GM18511 (cell line): ENCODE data around the gene IGF2BP1.
"Not testable (repeated sequence)": the region's sequence is repeated elsewhere in the genome, so short reads cannot be mapped to it uniquely, and the experiment has no call there.

Source experiments
- ATAC-seq: cut with Tn5 transposase; IDR thresholded peaks from one replicate; pipeline ENCODE4 v1.9.1; 2021; ENCODE audit warnings: mild to moderate bottlenecking, moderate library complexity; ENCODE audit not compliant: unreplicated experiment

Gene IGF2BP1

DNA sequence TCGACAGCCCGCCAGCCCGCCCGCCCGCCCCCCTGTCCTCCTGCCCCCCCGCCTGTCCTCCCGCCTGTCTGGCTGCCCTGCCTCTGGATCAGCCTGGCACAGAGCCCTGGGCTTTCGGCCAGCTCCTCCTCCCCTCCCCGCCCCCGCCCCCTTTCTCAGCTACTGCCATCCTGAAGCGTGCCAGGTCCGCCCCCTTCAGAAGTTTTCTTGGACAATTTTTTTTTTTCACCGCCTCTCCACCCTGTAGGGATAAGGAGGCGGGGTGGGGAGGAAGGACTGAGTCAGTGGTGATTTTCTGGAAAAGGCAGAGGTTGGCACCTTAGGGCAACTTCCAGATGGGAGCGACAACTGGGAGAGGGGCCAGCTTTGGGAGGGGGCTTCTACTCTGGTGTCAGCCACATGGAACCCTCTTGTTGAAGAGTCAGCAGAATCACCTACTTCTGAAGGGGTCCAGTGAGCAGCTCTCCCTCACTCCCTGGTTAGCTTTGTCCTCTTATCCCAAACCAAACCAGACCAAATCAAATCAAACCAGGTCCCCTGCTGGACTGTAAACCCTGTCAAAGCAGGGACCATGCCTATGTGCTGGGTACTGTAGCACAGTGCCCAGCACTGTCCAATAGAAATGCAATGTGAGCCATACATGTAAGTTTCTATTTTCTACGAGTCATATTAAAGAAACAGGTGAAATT is 19.7 kb downstream of the IGF2BP1 start:
- ATAC-seq, result no peak

DNA sequence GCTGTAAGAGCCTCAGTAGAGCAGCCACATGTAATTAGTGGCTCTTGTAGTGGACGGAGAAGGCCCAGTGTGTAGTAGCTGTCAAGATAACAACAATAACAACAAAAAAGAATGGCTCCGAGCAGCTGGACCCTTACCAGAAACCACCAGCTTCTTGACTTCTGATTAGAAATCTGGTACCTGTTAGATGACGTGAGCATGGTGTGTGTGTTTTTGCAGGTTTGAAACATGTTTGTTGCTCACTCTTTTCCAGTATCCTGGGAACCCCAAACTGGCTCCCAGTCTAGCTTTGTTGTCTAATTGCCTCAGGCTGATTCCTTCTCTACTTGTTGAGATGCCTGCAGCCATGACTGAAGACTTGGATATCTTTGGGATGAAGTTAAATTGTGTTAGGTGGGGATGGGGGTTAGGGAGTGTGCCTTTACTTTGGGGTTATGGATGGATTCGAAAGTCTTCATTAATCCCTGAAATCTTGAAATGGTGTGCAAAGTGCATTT is 21.0 kb downstream of the IGF2BP1 start:
- ATAC-seq, result no peak

DNA sequence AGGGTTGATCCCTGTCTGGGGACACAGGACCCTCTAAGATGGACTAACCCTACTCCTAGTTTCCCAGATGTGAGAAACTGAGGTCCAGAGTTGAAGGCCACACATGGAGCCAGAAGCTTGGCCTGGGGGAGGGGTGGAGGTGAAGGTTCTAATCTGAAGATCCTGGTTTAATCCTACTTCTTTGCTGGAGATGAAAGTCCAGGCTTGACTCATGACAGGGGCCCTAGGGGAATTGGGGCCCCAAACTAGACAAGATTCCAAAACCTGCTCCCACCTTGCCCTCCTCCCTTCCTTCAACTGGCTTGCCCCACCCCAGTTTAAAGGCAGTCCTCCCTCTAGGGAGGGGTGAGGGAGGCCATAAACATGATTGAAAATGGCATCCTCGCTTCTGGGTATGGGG is 21.6 kb downstream of the IGF2BP1 start:
- no peak for ATAC-seq

DNA sequence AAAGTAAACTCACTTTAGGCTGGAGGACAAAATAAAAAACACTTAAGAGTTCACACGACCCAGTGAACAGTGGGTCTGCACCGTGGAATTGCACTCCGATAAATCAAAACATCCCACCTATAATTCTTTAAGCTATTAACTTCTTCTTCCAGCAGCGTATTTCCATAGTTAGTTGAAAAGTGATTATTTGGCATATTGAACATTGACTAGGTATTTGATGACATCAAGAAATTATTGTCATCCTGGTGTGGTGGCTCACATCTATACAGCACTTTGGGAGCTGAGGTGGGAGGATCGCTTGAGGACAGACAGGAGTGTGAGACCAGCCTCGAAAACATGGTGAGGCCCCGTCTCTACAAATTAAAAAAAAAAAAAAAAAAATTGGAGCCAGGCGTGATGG is 23.4 kb downstream of the IGF2BP1 start:
- ATAC-seq, result no peak

DNA sequence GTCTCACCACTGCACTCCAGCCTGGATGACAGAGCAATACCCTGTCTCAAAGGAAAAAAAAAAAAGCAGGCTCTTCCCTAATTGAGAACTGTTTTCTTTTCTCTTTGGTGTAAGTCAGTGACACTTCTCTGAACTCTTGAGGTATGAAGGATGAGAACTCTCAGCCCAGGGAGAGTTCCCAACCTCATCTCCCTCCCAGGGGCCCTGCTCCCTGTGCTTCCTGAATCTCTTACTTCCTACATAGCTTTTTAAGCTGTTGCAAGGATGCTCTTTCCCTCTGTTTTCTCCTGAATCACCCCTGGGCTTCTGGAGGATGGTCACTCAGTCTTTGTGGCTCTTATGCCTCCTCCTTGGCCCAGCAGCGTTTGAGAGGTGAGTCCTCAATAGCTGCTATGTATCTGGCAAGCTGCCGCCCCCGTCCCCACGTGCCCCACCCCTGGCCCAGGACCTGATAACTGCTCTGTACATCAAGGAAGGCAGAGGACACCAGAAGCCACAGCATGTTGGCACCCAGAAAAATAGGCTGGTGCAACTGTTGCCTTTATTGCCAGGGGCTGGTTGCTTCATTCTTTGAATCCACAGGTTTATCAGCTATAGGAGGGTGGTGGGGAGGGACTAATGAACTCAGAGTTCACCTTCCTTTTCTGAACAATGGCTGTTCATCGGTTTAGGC is 24.0 kb downstream of the IGF2BP1 start:
- ATAC-seq, result no peak

DNA sequence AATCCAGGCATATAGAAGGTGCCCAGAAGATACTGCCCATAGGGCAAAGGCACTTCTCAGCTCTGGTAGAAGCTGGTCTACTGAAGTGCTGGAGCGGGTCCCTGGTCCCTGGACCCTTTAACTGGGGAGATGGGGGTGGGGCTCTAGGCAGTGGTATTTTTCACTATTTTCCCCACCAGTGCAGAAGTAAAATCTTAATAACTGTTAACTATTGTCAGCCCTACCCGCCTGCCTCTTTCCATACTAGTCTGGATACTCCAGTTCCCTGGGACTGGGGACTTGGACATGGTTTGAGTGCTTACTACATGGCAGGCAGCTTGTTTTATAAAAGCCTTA is 24.6 kb downstream of the IGF2BP1 start:
- no peak for ATAC-seq

DNA sequence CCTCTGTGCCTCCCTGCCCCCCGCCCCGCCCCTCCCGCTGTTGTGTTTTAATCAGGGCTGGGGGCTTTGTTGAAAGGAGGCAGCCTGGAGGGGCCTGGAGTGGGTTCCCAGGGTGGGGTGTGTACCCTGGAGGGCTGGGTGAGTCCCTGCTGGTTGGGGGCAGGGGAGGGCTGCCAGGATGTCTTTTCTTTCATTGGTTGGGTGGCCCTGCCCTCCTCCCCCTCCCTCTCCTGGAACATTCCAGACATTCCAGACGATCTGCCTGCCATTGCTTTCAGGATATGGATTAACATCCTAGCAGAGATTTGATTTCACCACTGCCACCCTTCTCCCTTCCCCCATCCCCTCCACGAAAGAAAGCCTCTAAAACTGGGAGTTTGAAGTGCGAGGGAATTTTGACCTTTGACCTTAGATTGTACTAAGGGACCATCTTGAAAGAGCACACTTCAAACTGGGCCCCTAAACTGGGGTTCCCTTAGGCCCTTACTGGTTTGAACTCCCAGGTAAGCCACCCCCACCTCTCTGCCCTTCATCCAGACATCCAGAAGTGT is 25.3 kb downstream of the IGF2BP1 start:
- ATAC-seq, result no peak

DNA sequence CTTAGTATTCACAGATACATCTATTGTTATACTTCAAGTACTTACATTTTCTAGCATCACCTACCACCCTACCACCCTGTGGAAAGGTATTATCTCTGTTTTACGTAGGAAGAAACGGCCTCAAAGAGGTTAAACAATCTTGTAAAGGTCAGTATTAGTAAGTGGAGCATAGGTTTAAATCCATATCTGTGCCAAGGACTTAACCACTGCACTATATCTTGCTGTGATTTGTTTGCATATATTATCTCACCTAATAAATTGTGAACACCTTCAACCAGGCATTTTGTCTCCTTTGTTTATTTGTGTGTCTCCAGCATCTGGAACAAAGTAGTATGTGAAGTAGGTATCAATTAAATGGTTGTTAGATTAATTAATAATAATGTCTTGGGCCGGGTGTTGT is 27.3 kb downstream of the IGF2BP1 start:
- no peak for ATAC-seq

DNA sequence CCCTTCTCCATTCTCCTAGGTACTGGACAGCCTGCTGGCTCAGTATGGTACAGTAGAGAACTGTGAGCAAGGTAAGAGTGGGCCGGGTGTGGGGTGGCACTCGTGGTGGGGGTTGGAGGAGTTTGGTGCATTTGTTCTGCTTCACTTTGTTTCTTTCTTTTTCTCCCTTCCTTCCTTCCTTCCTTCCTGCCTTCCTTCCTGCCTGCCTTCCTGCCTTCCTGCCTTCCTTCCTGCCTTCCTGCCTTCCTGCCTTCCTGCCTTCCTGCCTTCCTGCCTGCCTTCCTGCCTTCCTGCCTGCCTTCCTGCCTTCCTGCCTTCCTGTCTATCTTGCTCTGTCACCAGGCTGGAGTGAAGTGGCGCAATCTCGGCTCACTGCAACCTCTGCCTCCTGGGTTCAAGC is 29.3 kb downstream of the IGF2BP1 start:
- not testable (repeated sequence) for ATAC-seq

DNA sequence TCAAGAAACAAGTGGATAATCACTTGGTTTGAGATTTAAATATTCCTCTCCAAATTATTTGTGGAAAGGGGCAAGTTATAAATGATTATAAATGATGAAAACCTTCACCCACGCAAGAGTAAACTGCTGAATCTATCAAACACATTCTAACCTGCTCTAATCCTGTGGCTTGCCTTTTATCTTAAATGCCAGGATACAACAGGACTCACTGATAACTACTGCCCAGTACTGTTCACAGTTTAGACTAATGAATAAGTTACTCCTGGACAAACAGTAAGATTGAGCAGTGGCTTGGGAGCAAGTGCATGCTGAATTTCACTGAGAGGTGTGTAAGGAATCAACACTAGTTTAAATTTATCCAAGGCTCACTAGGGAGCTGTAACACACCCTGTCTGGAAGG is 31.1 kb downstream of the IGF2BP1 start:
- ATAC-seq, result no peak

DNA sequence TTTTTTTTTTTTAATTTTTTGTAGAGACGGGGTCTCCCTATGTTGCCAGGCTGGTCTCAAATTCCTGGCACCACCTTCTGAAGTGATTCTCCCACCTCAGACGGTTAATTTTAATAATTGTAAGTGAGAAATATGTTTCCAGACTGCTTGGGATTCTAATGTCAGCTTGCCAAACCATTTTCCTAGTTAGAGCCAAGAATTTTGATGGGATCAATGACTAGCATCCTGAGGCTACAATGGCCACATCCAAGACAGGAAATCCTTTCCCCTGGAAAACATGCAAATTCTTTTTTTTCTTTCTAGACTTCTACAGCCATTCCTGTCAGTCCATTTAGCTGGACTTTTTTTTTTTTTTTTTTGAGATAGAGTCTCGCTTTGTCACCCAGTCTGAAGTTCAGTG is 32.6 kb downstream of the IGF2BP1 start:
- no peak for ATAC-seq

DNA sequence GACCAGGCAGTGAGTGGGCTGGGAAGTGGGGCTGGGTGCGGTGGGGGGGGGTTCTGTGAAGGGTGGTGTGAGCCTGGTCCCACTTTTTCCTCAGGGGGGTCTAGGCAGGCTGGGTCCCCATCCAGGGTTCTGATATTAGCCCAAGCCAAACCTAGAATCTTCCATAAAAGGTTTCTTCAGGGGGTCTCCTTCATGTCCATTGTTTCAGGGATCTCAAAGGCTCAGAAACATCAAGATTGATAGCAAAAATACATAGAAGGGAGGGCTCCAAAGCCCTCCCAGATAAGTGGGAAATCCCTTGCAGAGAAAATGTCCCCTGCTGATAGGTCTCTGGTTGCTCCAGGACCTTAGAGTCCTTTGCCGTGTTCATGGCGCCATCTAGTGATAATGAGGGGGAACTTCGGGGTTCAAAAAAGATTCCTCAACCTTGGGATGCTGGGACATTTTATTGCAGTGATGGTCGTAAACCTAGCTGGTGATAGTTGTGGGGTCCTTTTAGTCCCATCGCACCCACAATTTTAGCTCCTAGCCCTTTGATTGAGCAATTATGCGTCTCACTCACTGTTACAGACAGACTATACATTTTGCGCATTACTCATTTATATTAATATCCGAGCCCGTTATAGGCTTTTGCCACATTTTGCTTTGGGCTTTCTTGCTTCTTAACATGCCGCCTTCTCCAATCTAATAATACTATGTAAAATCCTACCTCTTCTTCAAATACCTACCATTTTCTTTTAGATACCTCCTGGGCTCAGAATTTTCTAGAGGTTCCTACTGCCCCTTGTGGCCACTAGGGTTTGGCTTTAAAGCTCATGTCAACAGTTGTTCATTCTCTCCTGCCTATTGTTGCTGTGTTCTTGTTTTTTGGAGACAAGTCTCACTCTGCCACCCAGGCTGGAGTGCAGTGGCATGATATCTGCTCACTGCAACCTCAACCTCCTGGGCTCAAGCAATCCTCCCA is 35.1 kb downstream of the IGF2BP1 start:
- no peak for ATAC-seq

DNA sequence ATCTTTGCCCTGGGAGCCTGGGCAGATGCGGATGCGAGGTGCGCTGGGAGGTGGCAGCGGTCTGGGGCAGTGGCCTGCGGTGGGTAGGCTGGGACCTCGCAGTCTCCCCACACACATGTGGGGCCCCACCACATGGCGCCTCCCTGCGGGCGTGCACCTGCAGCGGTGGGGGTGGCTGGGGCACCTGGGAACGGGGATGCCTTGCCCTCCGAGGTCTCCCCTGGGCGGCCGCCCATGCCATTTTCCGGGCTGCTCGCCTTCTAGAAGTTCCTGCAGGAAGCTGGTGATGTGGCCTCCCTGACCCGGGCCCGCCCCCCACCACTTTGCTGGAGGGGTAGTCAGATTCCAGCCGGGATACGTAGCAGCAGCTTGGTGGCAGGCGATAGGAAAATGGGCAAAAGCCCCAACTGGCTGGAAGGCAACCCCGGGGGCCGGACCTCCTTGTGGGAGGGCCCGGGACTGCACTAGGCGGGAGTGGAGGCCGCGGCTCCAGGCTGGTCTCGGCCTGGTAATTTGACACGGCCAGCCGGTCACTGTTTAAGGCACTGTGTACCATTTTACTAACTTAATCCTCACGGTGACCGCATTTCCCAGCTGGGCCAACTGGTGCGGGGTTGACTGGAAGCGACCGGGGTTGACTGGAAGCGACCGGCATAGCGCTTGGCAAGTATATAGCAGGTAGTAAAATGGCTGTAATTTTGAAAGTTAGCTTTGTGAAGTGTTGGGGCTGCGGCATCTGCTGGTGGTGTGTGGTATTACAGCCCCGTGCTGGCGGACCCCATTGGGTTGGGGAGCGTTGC is 38.5 kb downstream of the IGF2BP1 start:
- no peak for ATAC-seq

DNA sequence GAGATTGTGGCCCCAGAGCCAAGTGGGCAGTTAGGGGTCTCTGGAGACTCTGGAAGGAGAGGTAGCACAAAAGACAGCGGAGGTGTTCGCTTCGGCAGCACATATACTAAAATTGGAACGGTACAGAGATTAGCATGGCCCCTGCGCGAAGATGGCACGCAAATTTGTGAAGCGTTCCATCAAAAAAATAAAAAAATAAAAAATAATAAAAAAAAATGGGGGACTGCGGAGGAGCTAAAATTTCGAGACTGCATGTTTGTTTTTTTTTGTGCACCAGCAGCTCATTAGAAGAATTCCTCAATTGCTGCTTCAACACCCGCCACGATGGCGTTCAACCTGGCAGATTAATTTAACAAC is 39.1 kb downstream of the IGF2BP1 start:
- ATAC-seq, result no peak

DNA sequence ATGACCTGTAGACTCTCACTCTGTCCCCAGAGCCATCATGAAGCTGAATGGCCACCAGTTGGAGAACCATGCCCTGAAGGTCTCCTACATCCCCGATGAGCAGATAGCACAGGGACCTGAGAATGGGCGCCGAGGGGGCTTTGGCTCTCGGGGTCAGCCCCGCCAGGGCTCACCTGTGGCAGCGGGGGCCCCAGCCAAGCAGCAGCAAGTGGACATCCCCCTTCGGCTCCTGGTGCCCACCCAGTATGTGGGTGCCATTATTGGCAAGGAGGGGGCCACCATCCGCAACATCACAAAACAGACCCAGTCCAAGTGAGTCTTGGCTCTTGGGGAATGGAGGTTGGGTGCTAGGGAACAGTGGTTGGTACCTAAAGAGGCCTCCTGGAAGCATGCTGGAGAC is 41.0 kb downstream of the IGF2BP1 start:
- no peak for ATAC-seq

DNA sequence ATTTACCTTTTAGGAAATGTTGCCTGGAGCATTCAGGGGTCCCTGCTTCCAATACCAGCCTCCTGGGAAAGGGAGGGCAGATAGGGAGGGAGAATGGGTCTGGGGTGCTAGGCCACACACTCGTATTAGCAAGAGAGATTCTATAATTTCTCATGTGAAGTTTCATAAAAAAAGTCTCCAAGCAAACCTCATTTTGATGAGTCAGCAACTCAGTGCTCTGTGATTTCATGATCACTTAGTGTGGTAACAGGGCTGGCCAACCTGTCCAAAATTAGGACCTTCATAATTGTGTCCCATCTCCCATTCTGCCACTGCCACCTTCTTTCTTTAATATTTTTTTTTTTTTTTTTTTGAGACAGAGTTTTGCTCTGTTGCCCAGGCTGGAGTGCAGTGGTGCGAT is 41.4 kb downstream of the IGF2BP1 start:
- no peak for ATAC-seq

DNA sequence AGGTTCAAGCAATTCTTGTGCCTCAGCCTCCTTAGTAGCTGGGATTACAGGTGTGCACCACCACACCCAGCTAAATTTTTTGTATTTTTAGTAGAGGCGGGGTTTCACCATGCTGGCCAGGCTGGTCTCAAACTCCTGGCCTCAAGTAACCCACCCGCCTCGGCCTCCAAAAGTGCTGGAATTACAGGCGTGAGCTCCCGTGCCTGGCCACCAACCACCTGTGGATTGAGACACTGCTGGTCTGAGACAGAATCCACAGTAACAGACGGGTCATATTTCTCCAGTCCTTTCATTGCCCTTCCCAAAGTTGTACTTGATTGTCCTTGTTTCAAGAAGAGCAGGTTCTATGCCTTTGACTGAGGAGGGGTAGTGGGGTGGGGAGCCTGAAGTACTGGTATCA is 42.3 kb downstream of the IGF2BP1 start:
- not testable (repeated sequence) for ATAC-seq

DNA sequence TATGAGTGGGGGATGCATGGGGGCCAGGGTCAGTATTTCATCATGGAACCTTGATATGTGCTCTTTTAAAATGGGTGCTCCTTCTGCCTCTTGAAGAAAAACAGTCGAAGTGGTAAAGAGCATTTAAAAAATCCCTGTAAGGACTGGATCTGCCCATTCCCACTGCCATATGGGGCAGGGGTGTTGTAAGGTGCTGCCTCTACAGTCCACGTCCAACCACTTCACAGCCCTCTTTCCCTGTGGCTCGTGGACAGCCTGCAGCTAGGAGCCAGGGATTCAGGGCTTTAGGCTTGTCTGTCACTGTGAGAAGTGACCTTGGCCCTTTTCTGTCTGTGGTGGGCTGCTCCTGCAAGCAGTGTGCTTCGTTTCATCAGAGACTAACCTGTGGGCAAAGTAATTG is 44.3 kb downstream of the IGF2BP1 start:
- ATAC-seq, result no peak

DNA sequence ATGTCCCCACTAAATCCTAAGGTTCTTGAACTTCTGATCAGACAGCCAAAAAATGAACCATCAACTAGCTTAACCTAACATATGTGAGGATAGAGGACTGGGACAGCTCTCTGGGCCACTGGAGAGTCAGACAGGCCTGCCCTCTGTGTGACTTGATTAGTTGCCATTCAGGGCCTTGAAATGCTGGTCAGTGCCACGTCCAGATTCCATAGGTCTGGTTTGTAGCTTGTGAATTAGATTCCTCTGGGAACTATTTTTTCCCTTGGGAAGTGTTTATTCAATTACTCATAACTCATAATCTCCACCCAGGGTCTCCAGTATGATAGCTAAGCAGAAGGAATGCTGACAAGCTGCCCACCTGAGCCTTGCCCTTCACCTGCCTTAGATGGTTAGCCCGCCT is 48.2 kb downstream of the IGF2BP1 start:
- ATAC-seq, result no peak

DNA sequence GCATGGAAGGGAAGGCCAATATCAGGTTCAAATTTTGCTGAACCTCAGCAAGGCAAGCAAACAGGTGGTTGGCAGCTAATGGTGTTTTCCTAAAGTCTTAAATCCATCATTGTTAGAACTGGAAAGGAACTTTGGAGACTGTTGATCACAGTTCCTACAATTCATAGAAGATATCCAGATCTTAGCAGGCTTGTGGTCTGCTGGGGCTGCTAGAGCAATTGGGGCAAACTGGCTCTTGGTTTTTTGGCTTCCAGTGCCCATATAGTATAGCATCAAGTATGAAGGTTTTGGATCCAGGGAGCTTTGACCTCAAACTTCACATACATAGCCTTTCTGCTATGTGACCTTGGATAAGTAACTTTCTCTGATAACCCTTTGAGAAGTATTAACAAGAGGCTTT is 49.7 kb downstream of the IGF2BP1 start:
- no peak for ATAC-seq

DNA sequence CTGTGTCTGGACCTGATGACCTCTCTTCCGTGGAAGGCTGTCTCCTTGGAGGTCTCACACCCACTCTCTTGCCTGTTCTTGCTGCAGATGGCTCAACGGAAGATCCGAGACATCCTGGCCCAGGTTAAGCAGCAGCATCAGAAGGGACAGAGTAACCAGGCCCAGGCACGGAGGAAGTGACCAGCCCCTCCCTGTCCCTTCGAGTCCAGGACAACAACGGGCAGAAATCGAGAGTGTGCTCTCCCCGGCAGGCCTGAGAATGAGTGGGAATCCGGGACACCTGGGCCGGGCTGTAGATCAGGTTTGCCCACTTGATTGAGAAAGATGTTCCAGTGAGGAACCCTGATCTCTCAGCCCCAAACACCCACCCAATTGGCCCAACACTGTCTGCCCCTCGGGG is 52.1 kb downstream of the IGF2BP1 start:
- ATAC-seq, result no peak
